SK-N-SH (cell line): Measurements from ENCODE around the gene AQP3. TPM values are rescaled to one million over a fixed set of nuclear protein-coding genes. Genes with fewer than 3 reads are reported as not detected.

Source experiments
- CTCF ChIA-PET: fragments of 300-600, 350-600 bp; formaldehyde crosslinking; extraction: SDS; loops from one replicate; lab custom pipeline; 2021; lab: Yijun Ruan, JAX
- POLR2A ChIA-PET: fragments of 350-600 bp; sonication (Branson Sonifier 250); formaldehyde crosslinking; extraction: SDS; loops from one replicate; lab custom pipeline; 2020; ENCODE audit warnings: antibody characterized with exemption, inconsistent platforms; lab: Yijun Ruan, JAX
- DNase-seq: peaks from one replicate; pipeline ENCODE4 v3.0.0; 2012
- H2AFZ ChIP-seq: fragments of 200-600 bp; sonication (generic); 2 replicates; pipeline ENCODE4 v1.8.1; 2016; ENCODE audit warnings: antibody characterized with exemption, mild to moderate bottlenecking, low read depth
- H3F3A ChIP-seq: fragments of 200-600 bp; sonication (generic); replicated peaks from 2 replicates; pipeline ENCODE3; 2016; ENCODE audit warnings: antibody characterized with exemption, mild to moderate bottlenecking; ENCODE audit not compliant: insufficient read depth
- H3K27ac ChIP-seq, 2 experiments: fragments of 200-500 bp in 1 of 2; fragments of 200-600 bp in 1 of 2; sonication (Bioruptor generic) in 1 of 2; sonication (generic), shearing (Covaris generic) in 1 of 2; 2 replicates each; pipeline versions ENCODE4 v1.5.1 to v1.6.1; 2014 to 2016; ENCODE audit warnings: low read depth in 2 of 2, inconsistent platforms in 1 of 2, low read length in 1 of 2, mild to moderate bottlenecking in 1 of 2, mixed read lengths in 1 of 2
- H3K27me3 ChIP-seq: fragments of 200-600 bp; sonication (generic), shearing (Covaris generic); 2 replicates; pipeline ENCODE4 v1.6.1; 2016; ENCODE audit warnings: mixed run types; ENCODE audit not compliant: insufficient read depth
- H3K36me3 ChIP-seq, 2 experiments: fragments of 200-500 bp in 1 of 2; fragments of 200-600 bp in 1 of 2; sonication (Bioruptor generic) in 1 of 2; sonication (generic) in 1 of 2; replicated peaks in 1 of 2; 2 replicates each; pipeline versions ENCODE3 to v1.5.1; 2014 to 2016; ENCODE audit warnings: low read length in 1 of 2, mild to moderate bottlenecking in 1 of 2; ENCODE audit not compliant: insufficient read depth in 2 of 2, control insufficient read depth in 1 of 2
- H3K4me1 ChIP-seq, 2 experiments: fragments of 200-500 bp in 1 of 2; fragments of 200-600 bp in 1 of 2; sonication (Bioruptor generic) in 1 of 2; sonication (generic), shearing (Covaris generic) in 1 of 2; 2 replicates each; pipeline versions ENCODE4 v1.5.1 to v1.6.1; 2014 to 2016; ENCODE audit warnings: low read depth in 1 of 2, low read length in 1 of 2, mixed run types in 1 of 2; ENCODE audit not compliant: insufficient read depth in 2 of 2, control insufficient read depth in 1 of 2
- H3K4me2 ChIP-seq: fragments of 200-600 bp; sonication (generic), shearing (Covaris generic); 2 replicates; pipeline ENCODE4 v1.6.1; 2017; ENCODE audit warnings: mixed run types
- H3K4me3 ChIP-seq, 2 experiments: fragments of 200-500 bp in 1 of 2; fragments of 200-600 bp in 1 of 2; sonication (Bioruptor generic) in 1 of 2; sonication (generic), shearing (Covaris generic) in 1 of 2; 2 replicates each; pipeline versions ENCODE4 v1.5.1 to v1.8.1; 2014 to 2016; ENCODE audit warnings: low read depth in 2 of 2, inconsistent platforms in 1 of 2, low read length in 1 of 2, mild to moderate bottlenecking in 1 of 2, mixed read lengths in 1 of 2, moderate library complexity in 1 of 2
- H3K79me2 ChIP-seq: fragments of 200-600 bp; sonication (generic); 2 replicates; pipeline ENCODE4 v1.8.1; 2017; ENCODE audit warnings: mild to moderate bottlenecking; ENCODE audit not compliant: insufficient read depth
- H3K9ac ChIP-seq: fragments of 200-600 bp; sonication (generic); 2 replicates; pipeline ENCODE4 v1.6.1; 2017; ENCODE audit warnings: mixed run types
- H3K9me2 ChIP-seq: fragments of 200-600 bp; sonication (generic); 2 replicates; pipeline ENCODE4 v1.6.1; 2017; ENCODE audit warnings: mixed run types
- H3K9me3 ChIP-seq: fragments of 200-600 bp; sonication (generic); 2 replicates; pipeline ENCODE4 v1.6.1; 2017; ENCODE audit warnings: mixed run types, mild to moderate bottlenecking, moderate library complexity
- H4K20me1 ChIP-seq: fragments of 200-600 bp; sonication (generic); 2 replicates; pipeline ENCODE4 v1.6.1; 2017; ENCODE audit warnings: mild to moderate bottlenecking, mixed run types; ENCODE audit not compliant: insufficient read depth
- ELF1 ChIP-seq: IDR thresholded peaks from 2 replicates; pipeline ENCODE4 v1.4.0; 2012
- EP300 ChIP-seq, 2 experiments: IDR thresholded peaks; 2 replicates each; pipeline versions ENCODE4 v1.4.0 to v1.6.1; 2012; ENCODE audit warnings: borderline replicate concordance in 1 of 2, low read depth in 1 of 2, low read length in 1 of 2
- EZH2phosphoT487 ChIP-seq: fragments of 200-600 bp; sonication (generic); IDR thresholded peaks from 2 replicates; pipeline ENCODE4 v1.6.1; 2017; ENCODE audit warnings: low read depth, mixed run types, mild to moderate bottlenecking, antibody characterized with exemption, moderate library complexity, borderline replicate concordance
- FOSL2 ChIP-seq: IDR thresholded peaks from 2 replicates; pipeline ENCODE4 v1.4.0; 2012; ENCODE audit warnings: low read depth, mild to moderate bottlenecking, moderate library complexity, borderline replicate concordance
- FOXJ3 ChIP-seq: sonication (generic); formaldehyde crosslinking; IDR thresholded peaks from 2 replicates; pipeline ENCODE4 v1.5.1; 2020; ENCODE audit warnings: mild to moderate bottlenecking, missing genetic modification reagents
- FOXM1 ChIP-seq: IDR thresholded peaks from 2 replicates; pipeline ENCODE4 v1.4.0; 2012; ENCODE audit warnings: low read depth, mild to moderate bottlenecking
- GABPA ChIP-seq: IDR thresholded peaks from 2 replicates; pipeline ENCODE4 v1.4.0; 2012; ENCODE audit warnings: low read depth, mild to moderate bottlenecking
- JUND ChIP-seq: IDR thresholded peaks from 2 replicates; pipeline ENCODE4 v1.4.0; 2012
- MAX ChIP-seq: IDR thresholded peaks from 2 replicates; pipeline ENCODE4 v1.4.0; 2012; ENCODE audit warnings: low read depth
- MXI1 ChIP-seq: IDR thresholded peaks from 2 replicates; pipeline ENCODE4 v1.6.1; 2012; ENCODE audit warnings: mild to moderate bottlenecking, low read depth, low read length, improper control_type of control experiment
- NRF1 ChIP-seq: IDR thresholded peaks from 2 replicates; pipeline ENCODE4 v1.6.1; 2012; ENCODE audit warnings: low read depth, mild to moderate bottlenecking, low read length
- POLR2AphosphoS5 ChIP-seq: IDR thresholded peaks from 2 replicates; pipeline ENCODE4 v1.6.1; 2012; ENCODE audit warnings: low read depth, low read length
- RCOR1 ChIP-seq: fragments of 150-350 bp; IDR thresholded peaks from 2 replicates; pipeline ENCODE4 v1.6.1; 2017; ENCODE audit warnings: antibody characterized with exemption, low read length
- RFX5 ChIP-seq: IDR thresholded peaks from 2 replicates; pipeline ENCODE4 v1.6.1; 2012; ENCODE audit warnings: mild to moderate bottlenecking, improper control_type of control experiment, low read length
- RXRA ChIP-seq: IDR thresholded peaks from 2 replicates; pipeline ENCODE4 v1.4.0; 2012; ENCODE audit warnings: low read depth, mild to moderate bottlenecking, borderline replicate concordance
- SMC3 ChIP-seq: IDR thresholded peaks from 2 replicates; pipeline ENCODE4 v1.6.1; 2012; ENCODE audit warnings: low read depth, low read length, improper control_type of control experiment
- TAF1 ChIP-seq: IDR thresholded peaks from 2 replicates; pipeline ENCODE4 v1.6.1; 2012; ENCODE audit warnings: low read depth, mild to moderate bottlenecking, low read length, moderate library complexity, borderline replicate concordance
- WGBS: methylation state at CpG from one replicate; pipeline ENCODE4 v1.1.6; 2017; ENCODE audit warnings: low lambda C conversion rate; 5-methylcytosine and 5-hydroxymethylcytosine counted together
- polyA plus RNA-seq, 3 experiments: library from polyadenylated mRNA; depleted of rRNA; stranded (reverse); fragments of >200 nt; gene quantifications; 2 replicates each; pipeline ENCODE4 v1.2.3, GENCODE V29; 2012
- TF ChIP-seq, protein P1 (sequence below): fragments of 150-350 bp; IDR thresholded peaks from 2 replicates; pipeline ENCODE4 v1.6.1; 2016; ENCODE audit warnings: mild to moderate bottlenecking, low read depth, low read length
- TF ChIP-seq, protein P2 (sequence below): IDR thresholded peaks from 2 replicates; pipeline ENCODE4 v1.4.0; 2012; ENCODE audit warnings: low read depth, borderline replicate concordance
- TF ChIP-seq, protein P3 (sequence below): IDR thresholded peaks from 2 replicates; pipeline ENCODE4 v1.6.1; 2012; ENCODE audit warnings: mild to moderate bottlenecking, low read depth, low read length, moderate library complexity

AQP3 gene
- polyA plus RNA-seq, 1 of the 3 experiments (the other 2 are of a cell fraction): 0.64 TPM

DNA sequence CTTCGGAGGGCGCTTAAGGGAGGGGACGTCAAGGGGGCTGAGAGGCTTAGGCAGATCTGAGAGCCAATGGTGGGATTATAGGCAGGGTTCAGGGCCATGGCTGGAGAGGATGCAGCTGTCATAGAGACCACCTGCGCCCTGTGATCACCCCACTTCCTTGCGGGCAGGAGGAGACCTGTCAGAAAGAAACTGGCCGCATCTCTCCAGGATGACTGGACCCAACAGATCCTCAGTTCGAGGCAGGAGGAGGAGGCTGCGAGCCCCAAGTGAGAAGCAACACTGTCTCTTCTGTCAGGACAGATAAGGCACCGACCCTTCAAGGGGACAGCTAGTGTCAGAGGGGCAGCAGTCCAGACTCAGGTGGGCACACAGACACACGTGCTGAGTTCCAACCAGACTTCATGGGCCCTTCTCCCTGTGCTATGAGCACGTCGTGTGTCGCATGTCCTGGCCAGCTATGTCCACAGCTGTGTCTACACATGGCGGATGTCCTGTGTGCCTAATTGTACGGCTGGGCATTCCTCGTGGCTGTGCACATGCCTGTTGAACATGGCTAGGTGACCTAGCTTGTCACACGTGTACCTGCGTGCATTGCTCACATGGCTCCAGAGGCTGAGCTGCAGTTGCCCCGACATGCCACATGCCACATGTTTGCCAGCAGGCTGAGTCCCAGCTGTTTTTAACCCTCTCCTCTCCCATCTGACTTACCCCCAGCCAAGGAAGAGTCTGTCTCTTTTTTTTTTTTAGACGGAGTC is 583 bp upstream of the AQP3 start:
- no peak overlapping the region for H3K27ac ChIP-seq
- H3K36me3 ChIP-seq: no peaks in the 10 kb centered on the region
- ChIA-PET CTCF (interaction anchor here (0.6 to 10.1 kb wide), 10 partner anchors 10 to 78 kb away, joined by 3 to 135 read pairs (median 6); no protein-coding TSS in a partner anchor), POLR2A (interaction anchor here (0.6 kb wide), 1 partner anchor 132 kb away, joined by 6 read pairs; no protein-coding TSS in a partner anchor)
- H3K4me3 ChIP-seq: peak overlapping the region; percentile 37 to 48; a peak in 3 of 4 replicates
- TF ChIP-seq TAF1 (no peak), RXRA (no peak), FOXJ3 (no peak), EP300 (IDR thresholded peaks at IDR 0.05; ENCODE audit: borderline replicate concordance in 1 of 2, low read depth in 1 of 2, low read length in 1 of 2) (no peak)
- TF ChIP-seq, protein P1, sequence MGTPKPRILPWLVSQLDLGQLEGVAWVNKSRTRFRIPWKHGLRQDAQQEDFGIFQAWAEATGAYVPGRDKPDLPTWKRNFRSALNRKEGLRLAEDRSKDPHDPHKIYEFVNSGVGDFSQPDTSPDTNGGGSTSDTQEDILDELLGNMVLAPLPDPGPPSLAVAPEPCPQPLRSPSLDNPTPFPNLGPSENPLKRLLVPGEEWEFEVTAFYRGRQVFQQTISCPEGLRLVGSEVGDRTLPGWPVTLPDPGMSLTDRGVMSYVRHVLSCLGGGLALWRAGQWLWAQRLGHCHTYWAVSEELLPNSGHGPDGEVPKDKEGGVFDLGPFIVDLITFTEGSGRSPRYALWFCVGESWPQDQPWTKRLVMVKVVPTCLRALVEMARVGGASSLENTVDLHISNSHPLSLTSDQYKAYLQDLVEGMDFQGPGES: no peak
- H3K79me2 ChIP-seq: no peaks in the 10 kb centered on the region
- no peaks in the 10 kb centered on the region for H3K9me3 ChIP-seq
- peak overlapping the region; percentile 95 for H2AFZ ChIP-seq
- no peaks in the 10 kb centered on the region for H4K20me1 ChIP-seq
- no peaks in the 10 kb centered on the region for H3K9me2 ChIP-seq
- no peaks in the 10 kb centered on the region for H3F3A ChIP-seq
- H3K4me2 ChIP-seq: peak overlapping the region; percentile 82
- DNase-seq: no peak
- WGBS: 49% methylated on average over 17 of the region's 20 CpGs
- no peaks in the 10 kb centered on the region; the same call in 1 of the 2 replicates for H3K27me3 ChIP-seq
- H3K9ac ChIP-seq: no peak overlapping the region
- H3K4me1 ChIP-seq: peaks cover 0 to 21% of the 10 kb centered on the region in 2 experiments; a peak in 1 of 4 replicates

GRCh38 chr9:33446240-33446945 is 1.0 kb downstream of the AQP3 start:
- no peaks in the 10 kb centered on the region for H3F3A ChIP-seq
- peaks cover 0 to 17% of the 10 kb centered on the region in 2 experiments; a peak in 1 of 4 replicates for H3K4me1 ChIP-seq
- ChIA-PET CTCF (interaction anchor here (0.6 to 10.1 kb wide), 5 partner anchors 8 to 275 kb away, joined by 3 to 135 read pairs (median 7); no protein-coding TSS in a partner anchor), POLR2A (no interaction called here)
- H3K27ac ChIP-seq: no peak overlapping the region
- H3K9me3 ChIP-seq: no peaks in the 10 kb centered on the region
- DNase-seq: peak; percentile 38
- H3K79me2 ChIP-seq: no peaks in the 10 kb centered on the region
- no peak overlapping the region for H3K4me3 ChIP-seq
- H3K36me3 ChIP-seq: no peaks in the 10 kb centered on the region
- H3K9ac ChIP-seq: no peak overlapping the region
- peak overlapping the region; percentile 82; the same call in 1 of the 2 replicates for H3K4me2 ChIP-seq
- no peaks in the 10 kb centered on the region for H4K20me1 ChIP-seq
- no peaks in the 10 kb centered on the region for H3K9me2 ChIP-seq
- H3K27me3 ChIP-seq: no peaks in the 10 kb centered on the region; the same call in 1 of the 2 replicates
- peak overlapping the region; percentile 95; the same call in 1 of the 2 replicates for H2AFZ ChIP-seq
- WGBS: 87% methylated on average over 12 of the region's 12 CpGs
- TF ChIP-seq POLR2AphosphoS5: no peak
- no peak for TF ChIP-seq RCOR1
- TF ChIP-seq GABPA: no peak
- TF ChIP-seq NRF1: no peak
- TF ChIP-seq RXRA: no peak
- no peak for TF ChIP-seq MXI1
- TF ChIP-seq ELF1: no peak
- TF ChIP-seq SMC3: no peak
- no peak for TF ChIP-seq FOXM1
- no peak for TF ChIP-seq RFX5
- no peak for TF ChIP-seq MAX
- TF ChIP-seq, protein P2, sequence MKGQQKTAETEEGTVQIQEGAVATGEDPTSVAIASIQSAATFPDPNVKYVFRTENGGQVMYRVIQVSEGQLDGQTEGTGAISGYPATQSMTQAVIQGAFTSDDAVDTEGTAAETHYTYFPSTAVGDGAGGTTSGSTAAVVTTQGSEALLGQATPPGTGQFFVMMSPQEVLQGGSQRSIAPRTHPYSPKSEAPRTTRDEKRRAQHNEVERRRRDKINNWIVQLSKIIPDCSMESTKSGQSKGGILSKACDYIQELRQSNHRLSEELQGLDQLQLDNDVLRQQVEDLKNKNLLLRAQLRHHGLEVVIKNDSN: no peak
- TF ChIP-seq, protein P3, sequence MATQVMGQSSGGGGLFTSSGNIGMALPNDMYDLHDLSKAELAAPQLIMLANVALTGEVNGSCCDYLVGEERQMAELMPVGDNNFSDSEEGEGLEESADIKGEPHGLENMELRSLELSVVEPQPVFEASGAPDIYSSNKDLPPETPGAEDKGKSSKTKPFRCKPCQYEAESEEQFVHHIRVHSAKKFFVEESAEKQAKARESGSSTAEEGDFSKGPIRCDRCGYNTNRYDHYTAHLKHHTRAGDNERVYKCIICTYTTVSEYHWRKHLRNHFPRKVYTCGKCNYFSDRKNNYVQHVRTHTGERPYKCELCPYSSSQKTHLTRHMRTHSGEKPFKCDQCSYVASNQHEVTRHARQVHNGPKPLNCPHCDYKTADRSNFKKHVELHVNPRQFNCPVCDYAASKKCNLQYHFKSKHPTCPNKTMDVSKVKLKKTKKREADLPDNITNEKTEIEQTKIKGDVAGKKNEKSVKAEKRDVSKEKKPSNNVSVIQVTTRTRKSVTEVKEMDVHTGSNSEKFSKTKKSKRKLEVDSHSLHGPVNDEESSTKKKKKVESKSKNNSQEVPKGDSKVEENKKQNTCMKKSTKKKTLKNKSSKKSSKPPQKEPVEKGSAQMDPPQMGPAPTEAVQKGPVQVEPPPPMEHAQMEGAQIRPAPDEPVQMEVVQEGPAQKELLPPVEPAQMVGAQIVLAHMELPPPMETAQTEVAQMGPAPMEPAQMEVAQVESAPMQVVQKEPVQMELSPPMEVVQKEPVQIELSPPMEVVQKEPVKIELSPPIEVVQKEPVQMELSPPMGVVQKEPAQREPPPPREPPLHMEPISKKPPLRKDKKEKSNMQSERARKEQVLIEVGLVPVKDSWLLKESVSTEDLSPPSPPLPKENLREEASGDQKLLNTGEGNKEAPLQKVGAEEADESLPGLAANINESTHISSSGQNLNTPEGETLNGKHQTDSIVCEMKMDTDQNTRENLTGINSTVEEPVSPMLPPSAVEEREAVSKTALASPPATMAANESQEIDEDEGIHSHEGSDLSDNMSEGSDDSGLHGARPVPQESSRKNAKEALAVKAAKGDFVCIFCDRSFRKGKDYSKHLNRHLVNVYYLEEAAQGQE: no peak
- TF ChIP-seq EZH2phosphoT487: no peak
- no peak for TF ChIP-seq JUND
- no peak for TF ChIP-seq FOSL2
